GDM1 (cell line): Measurements from ENCODE around the gene OR2AE1.

ENCODE experiments used
- DNase-seq: peaks from one replicate; lab custom pipeline; 2025; lab: John Stamatoyannopoulos, UW

OR2AE1 gene

DNA sequence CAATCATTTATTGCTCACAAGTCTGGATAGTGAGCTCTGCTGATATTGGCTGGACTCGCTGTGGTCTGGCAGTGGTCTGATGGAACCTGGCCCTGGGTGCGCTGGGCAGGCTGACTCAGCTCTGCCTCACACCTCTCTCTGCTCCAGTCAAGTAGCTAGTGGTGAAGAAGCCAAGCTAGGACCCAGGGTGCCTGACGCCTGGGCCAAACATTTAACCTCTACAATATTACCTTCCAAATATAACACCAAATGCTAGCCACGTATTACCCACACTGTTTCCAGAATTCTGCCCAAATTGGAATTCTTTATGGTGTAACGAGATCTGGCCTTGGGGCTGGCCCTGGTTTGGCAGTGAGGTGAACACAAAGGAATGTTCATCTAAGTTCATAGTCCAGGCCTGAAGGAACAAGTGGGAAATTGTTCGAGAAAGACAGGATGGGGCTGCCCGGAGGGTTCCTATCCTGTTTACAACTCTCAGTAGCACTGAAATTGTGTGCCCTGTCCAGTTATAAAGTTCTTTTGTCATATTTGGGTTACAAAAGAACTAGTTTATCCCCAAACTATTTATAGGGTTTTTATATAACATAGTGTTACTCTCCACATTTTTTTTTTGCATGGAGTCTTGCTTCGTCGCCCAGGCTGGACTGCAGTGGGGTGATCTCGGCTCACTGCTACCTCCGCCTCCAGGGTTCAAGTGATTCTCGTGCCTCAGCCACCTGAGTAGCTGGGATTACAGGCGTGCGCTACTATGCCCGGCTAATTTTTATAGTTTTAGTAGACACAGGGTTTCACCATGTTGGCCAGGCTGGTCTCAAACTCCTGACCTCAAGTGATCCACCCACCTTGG is 16.3 kb downstream of the OR2AE1 start:
- DNase-seq, result no peak

DNA sequence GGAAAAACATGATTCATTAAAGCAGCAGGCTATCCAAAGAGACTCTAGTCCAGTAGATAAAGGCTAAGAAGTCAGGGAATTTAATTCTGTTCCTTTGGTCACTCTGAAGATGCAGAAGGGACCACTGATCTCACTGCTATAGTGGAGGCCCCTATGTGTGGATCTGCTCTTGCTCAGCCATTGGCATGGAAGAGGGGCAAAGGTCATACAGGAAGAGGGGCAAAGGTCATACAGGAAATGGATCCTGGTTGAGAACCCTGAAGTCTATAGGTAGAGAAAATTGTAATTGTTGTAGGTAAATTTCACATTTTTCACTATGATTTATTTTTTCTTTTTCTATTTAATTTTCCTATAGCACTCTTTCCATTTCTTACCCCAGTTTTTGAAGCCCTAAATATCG is 21.6 kb downstream of the OR2AE1 start:
- no peak for DNase-seq

DNA sequence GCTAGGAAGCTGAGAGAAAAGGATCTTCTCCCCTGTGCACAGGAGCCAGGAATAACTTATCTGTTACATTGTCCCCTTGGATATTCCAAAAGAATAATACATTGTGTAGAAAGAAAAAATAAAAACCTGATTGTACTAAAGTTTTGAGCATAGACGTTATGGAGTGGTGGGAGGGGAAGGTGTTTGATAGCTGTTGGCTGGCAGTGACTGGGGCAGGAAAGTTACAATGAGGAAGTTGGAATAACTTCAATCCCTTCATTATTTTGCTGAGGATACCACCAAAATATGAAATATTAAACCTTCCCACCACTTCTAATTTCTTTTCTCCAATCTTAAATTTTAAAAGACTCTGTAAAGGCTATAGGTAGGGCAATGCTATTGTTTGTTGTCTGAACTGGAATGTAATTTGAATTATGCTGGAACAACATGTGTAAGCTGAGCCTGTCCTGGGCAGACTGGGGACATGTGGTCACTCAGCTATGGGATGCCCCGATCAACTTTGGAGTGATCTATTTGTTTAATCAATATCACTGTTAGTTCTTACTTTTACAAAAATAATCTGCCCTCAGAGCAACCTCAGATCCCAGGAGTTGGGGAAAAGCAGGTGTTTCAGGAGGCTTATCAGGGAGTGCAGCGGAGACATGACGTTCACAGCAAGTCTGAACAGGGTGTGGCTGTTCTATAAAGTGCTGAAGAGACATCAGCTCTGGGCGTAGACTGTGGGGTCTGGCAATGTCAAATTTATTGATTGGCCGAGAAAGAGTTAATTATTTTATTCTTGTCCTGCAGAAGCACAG is 28.2 kb downstream of the OR2AE1 start:
- DNase-seq, result no peak

DNA sequence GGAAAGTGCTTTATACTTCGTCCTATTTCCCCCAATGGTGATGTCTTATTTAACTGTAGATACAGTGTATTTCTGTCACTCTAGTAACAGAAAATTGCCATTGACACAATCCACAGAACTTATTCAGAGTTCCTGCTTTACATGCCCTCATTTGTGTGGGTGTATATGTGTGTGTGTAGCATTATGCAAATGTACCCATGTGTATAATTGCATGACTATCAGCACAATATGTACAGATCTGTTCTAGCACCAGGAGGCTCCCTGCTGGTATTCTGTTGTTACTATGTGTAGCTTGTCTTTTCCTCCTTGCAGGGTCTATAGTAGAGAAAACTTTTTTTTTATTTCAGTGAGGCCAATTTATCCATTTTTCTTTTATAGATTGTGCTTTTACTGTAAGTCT is 32.5 kb downstream of the OR2AE1 start:
- no peak for DNase-seq

- no peak for DNase-seq
Observed at GRCh38 chr7:99843808-99844207, 33.0 kb downstream of the OR2AE1 start.

GRCh38 chr7:99842926-99843325 is 33.9 kb downstream of the OR2AE1 start:
- DNase-seq, result no peak

GRCh38 chr7:99840136-99840869 is 36.5 kb downstream of the OR2AE1 start:
- DNase-seq, result no peak

DNA sequence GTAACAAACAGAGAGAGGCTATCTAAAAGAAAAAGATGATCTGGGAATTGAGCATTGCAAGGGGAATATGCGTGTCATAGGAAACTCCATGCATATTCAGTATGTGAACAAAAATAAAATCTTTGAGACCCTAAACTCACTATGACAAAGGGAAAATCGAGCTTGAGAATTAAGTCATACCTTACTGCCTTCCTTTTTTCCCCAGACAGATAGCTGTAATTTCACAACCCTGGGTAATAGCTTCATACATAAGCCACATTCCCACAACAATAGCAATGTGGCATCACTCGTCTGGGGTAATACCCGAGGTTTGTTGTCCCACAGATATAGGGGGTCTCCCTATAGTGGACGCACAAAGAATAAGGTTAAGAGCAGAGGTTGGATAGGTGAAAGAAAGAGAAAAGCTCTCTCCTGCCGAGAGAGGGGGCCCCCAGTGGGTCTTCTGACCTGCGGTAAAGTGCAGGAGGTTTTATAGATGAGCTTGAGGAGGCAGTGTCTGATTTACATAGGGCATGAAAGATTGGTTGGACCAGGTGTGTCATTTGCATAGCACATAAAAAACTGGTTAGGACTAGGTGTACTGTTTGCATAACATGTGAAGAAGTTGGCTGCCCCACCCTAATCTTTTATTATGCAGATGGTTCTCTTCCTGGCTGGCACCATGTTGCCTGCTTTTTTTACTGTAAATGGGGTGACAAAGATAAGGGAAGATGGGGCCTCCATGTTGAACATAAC is 37.4 kb downstream of the OR2AE1 start:
- DNase-seq, result no peak

DNA sequence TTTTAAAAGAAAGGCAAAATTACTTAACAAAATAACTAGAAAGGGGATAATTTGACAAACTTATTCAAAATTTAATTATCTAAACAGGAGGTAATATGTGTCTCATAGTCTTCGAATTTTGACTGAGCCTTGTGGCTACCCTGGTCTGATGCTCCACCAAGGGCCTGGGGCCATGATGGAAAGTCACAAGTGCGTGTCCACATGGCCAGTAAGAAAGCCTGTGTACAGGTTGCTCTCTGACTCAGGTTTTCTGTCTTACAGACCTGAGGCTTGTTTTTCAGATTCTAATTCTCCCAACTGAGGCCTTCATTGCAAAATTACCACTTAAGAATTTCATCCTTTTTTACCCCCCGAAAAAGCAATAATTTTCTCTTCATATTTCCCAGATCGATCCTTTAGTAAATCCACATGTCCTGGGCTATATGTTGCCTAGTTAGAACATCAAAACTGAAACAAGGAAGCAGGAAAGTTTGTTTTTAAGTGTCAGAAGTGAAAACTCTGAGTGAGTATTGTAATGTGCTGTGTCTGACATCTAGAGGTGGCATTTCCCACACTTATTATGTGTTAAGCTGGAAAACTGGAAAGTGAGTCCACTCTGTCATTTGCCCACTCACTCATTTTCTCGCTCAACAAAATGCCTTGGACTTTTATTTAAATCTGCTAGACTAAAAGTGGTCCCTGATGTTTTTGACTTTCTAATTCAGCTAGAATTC is 39.0 kb downstream of the OR2AE1 start:
- no peak for DNase-seq

DNA sequence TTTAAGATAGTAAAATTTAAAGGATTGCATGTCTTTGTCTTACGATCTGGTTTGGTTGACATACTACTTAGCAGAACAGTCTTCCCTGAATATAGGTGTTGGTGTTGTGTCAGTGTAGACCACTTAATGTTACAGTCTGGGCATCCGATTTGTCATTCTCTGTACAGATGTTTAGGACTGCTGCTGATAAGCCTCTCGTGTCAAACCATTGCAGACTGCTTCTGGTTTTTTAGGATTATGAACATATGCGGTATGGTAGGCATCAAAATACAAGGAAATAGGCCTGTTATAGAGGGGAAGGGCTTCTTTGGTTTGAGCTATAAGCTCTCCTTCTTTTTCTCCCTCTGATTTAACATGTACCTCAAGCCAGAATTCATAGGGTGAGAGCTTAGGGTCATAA is 41.6 kb downstream of the OR2AE1 start:
- DNase-seq, result no peak

GRCh38 chr7:99834382-99834781 is 42.5 kb downstream of the OR2AE1 start:
- no peak for DNase-seq

GRCh38 chr7:99833289-99833877 is 43.5 kb downstream of the OR2AE1 start:
- DNase-seq, result no peak

DNA sequence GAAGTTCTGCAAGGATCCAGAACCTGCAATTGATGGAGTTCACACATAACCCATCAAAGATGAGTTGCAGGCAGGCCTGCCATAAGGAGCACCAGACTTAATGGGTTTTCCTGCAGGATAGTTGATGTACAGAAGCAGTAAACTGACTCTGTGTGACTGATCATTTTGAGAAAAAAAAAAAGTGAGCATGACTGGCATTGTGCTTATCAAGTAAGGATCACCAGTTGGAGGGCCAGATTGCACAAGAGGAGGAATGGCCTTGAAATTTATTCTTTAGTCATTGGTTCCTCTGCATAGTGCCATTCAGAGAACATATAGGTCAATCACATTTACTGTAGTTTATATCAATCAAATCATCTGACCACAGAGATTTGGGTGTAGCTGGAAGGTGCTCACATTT is 45.2 kb downstream of the OR2AE1 start:
- no peak for DNase-seq

GRCh38 chr7:99829524-99830160 is 47.2 kb downstream of the OR2AE1 start:
- no peak for DNase-seq

GRCh38 chr7:99828811-99829210 is 48.0 kb downstream of the OR2AE1 start:
- no peak for DNase-seq

DNA sequence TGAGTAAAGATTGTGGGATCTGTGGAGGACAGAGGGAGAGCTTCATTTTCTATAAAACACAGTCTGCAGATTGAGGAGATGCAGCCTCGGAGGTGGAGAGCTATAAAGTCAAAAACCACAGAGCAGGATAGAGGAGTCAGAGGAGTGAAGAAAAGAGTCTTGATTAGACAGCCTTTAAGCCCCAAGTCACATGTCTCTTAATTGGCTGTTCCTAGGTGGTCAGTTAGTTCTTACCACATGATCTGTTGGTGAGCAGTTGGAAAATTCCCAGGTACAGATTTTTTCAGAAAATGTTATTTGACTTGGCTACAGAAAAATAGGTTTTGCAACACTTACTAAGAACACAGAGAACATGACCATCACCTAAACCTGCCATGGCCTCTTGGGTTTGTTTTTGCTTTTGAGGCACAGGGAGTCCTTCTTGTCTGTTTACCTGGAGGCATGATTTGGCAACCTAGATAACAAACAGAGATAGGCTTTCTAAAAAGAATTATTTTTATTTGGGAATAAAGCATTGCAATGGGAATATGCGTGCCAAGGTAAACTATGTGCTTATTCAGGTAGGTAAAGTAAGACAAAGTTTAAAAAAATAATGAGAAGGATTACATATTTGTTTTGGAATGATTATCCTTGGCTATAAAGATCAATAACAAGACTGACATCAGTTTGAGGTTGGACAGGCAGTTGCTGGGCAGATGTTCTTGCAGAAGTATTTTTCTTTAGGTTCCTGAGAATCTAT is 49.6 kb downstream of the OR2AE1 start:
- DNase-seq, result no peak
